Calu3 (cell line): ENCODE data around the gene ITPK1. TPM values are rescaled to one million over a fixed set of nuclear protein-coding genes. Genes with fewer than 3 reads are reported as not detected.

Source experiments
- BruUV-seq: library from RNA; stranded (reverse); fragments of 400-500 nt; replicated peaks from 2 replicates; lab custom pipeline; 2021; lab: Mats Ljungman, UMichigan
- CTCF ChIA-PET: fragments of 300-600 bp; sonication (Branson Sonifier 250); formaldehyde crosslinking; loops from one replicate; lab custom pipeline; 2022; ENCODE audit warnings: antibody characterized with exemption; lab: Charles Lee
- DNase-seq: peaks from one replicate; pipeline ENCODE4 v3.0.0; 2022
- H3K27ac Mint-ChIP-seq: one replicate; pipeline ENCODE4 v1.8.0; 2022; ENCODE audit warnings: mixed read lengths; ENCODE audit not compliant: unreplicated experiment
- H3K27me3 Mint-ChIP-seq: one replicate; pipeline ENCODE4 v1.8.0; 2022; ENCODE audit warnings: mixed read lengths; ENCODE audit not compliant: unreplicated experiment
- H3K36me3 Mint-ChIP-seq: one replicate; pipeline ENCODE4 v1.8.0; 2022; ENCODE audit warnings: mild to moderate bottlenecking, moderate library complexity, mixed read lengths; ENCODE audit not compliant: insufficient read depth, unreplicated experiment
- H3K4me1 Mint-ChIP-seq: one replicate; pipeline ENCODE4 v1.8.0; 2022; ENCODE audit warnings: mild to moderate bottlenecking, low read depth, mixed read lengths; ENCODE audit not compliant: unreplicated experiment
- H3K4me3 Mint-ChIP-seq: one replicate; pipeline ENCODE4 v1.8.0; 2022; ENCODE audit warnings: mild to moderate bottlenecking, low read depth, moderate library complexity, mixed read lengths; ENCODE audit not compliant: unreplicated experiment
- H3K9me3 Mint-ChIP-seq: one replicate; pipeline ENCODE4 v1.8.0; 2022; ENCODE audit warnings: low read depth, mixed read lengths; ENCODE audit not compliant: unreplicated experiment
- intact Hi-C: fragments of 100-400 bp; cut with micrococcal nuclease; formaldehyde crosslinking; loops from one replicate; pipeline ENCODE4 v1.10.0; 2022; ENCODE audit not compliant: unreplicated experiment
- total RNA-seq: library from RNA; stranded (reverse); gene quantifications from 2 replicates; pipeline ENCODE4 v1.2.3, GENCODE V29; 2022
- TF ChIP-seq, protein P1 (sequence below): fragments of 200-600 bp; IDR thresholded peaks from one replicate; pipeline ENCODE4 v1.8.0; 2022; ENCODE audit warnings: antibody characterized with exemption; ENCODE audit not compliant: unreplicated experiment

The ITPK1 gene
- total RNA-seq, 1 experiment from 2014 or later: 94.3 TPM

GRCh38 chr14:93096691-93097322 is 18.9 kb downstream of the ITPK1 start:
- Mint-ChIP-seq H3K4me3 (no peak overlapping the region), H3K27me3 (no peaks in the 10 kb centered on the region), H3K4me1 (peaks cover 16% of the 10 kb centered on the region), H3K27ac (no peak overlapping the region), H3K36me3 (peaks cover 5% of the 10 kb centered on the region), H3K9me3 (no peaks in the 10 kb centered on the region)
- CTCF ChIA-PET: no interaction called here
- DNase-seq: no peak
- intact Hi-C loops: no loop called here
- BruUV-seq: no TSS peak
- TF ChIP-seq, protein P1, sequence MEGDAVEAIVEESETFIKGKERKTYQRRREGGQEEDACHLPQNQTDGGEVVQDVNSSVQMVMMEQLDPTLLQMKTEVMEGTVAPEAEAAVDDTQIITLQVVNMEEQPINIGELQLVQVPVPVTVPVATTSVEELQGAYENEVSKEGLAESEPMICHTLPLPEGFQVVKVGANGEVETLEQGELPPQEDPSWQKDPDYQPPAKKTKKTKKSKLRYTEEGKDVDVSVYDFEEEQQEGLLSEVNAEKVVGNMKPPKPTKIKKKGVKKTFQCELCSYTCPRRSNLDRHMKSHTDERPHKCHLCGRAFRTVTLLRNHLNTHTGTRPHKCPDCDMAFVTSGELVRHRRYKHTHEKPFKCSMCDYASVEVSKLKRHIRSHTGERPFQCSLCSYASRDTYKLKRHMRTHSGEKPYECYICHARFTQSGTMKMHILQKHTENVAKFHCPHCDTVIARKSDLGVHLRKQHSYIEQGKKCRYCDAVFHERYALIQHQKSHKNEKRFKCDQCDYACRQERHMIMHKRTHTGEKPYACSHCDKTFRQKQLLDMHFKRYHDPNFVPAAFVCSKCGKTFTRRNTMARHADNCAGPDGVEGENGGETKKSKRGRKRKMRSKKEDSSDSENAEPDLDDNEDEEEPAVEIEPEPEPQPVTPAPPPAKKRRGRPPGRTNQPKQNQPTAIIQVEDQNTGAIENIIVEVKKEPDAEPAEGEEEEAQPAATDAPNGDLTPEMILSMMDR: no peak

- no TSS peak for BruUV-seq
- intact Hi-C loops: no loop called here
- H3K27me3 Mint-ChIP-seq: no peaks in the 10 kb centered on the region
Measured at GRCh38 chr14:93095742-93096510, 19.8 kb downstream of the ITPK1 start.

DNA sequence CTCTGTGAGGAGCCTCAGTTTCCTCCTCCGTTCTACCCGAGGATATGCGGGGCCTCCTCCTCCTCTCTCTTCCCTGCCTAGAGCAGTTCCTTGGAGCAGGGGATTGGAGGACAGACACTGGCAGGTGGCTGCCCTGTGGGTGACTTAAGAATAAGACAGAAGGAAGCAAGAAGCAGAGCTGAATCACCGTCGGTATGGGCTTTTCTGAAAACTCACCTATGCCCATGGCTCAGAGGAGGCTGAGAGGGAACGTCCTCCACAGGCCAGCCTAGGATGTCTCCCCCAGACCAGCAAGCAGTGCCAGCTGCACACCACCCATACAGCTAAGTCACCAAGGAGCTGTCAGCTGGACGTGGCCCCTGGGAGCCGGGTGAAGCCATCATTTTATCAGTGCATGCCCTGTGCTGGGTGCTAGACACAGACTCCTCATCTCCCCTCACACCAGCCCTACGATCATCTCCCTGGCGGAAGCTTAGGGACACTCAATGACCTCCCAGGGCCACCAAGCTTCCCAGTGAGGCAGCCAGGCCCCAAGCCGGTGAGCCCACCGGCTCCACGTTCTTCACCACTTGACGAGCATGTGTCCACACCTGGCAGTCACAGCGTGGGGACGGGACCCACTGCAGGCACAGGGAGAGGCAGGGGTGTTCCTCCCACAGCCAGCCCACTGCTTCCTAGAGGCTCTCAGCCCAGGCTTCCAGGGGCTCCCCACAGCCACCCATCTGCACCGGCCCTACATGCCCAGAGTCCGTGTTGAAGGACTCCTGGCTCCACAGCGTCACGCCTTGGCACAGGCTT is 21.4 kb downstream of the ITPK1 start:
- BruUV-seq: no TSS peak
- no peak overlapping the region for H3K4me3 Mint-ChIP-seq

More at GRCh38 chr14:93095742-93096510, 19.8 kb downstream of the ITPK1 start:
- TF ChIP-seq, protein P1: no peak
- Mint-ChIP-seq H3K36me3 (peaks cover 5% of the 10 kb centered on the region), H3K9me3 (no peaks in the 10 kb centered on the region), H3K27ac (no peak overlapping the region), H3K4me3 (no peak overlapping the region), H3K4me1 (peaks cover 16% of the 10 kb centered on the region)
- no peak for DNase-seq
- CTCF ChIA-PET: interaction anchor here (0.6 kb wide), 1 partner anchor 16 kb away, joined by 3 read pairs; no protein-coding TSS in a partner anchor

More for the DNA sequence above, 21.4 kb downstream of the ITPK1 start:
- Mint-ChIP-seq H3K4me1 (peaks cover 20% of the 10 kb centered on the region), H3K36me3 (peaks cover 5% of the 10 kb centered on the region), H3K9me3 (no peaks in the 10 kb centered on the region), H3K27ac (no peak overlapping the region), H3K27me3 (no peaks in the 10 kb centered on the region)
- CTCF ChIA-PET: interaction anchor here (0.6 kb wide), 1 partner anchor 55 kb away, joined by 4 read pairs; no protein-coding TSS in a partner anchor
- TF ChIP-seq, protein P1: no peak
- no peak for DNase-seq
- intact Hi-C loops: no loop called here
